Testis (tissue), 3 donors: ENCODE data around the gene PSMB4. TPM values are rescaled to one million over a fixed set of nuclear protein-coding genes. Genes with fewer than 3 reads are reported as not detected.
"Not testable (repeated sequence)": the region's sequence is repeated elsewhere in the genome, so short reads cannot be mapped to it uniquely, and the experiment has no call there.

Source experiments
- DNase-seq: peaks from one replicate; pipeline ENCODE4 v3.0.0-alpha.2; 2019
- H3K27ac ChIP-seq, 2 donors: fragments of 200-600 bp; sonication (generic); one replicate each; pipeline ENCODE4 v1.5.1; 2019
- H3K27me3 ChIP-seq: fragments of 200-600 bp; sonication (generic); one replicate; pipeline ENCODE4 v1.5.1; 2019
- H3K36me3 ChIP-seq: fragments of 200-600 bp; sonication (generic); one replicate; pipeline ENCODE4 v1.5.1; 2017; ENCODE audit warnings: low read depth; ENCODE audit errors: missing control alignments
- H3K4me1 ChIP-seq: fragments of 200-600 bp; sonication (generic); one replicate; pipeline ENCODE4 v1.5.1; 2019
- H3K4me3 ChIP-seq, 2 donors: fragments of 200-600 bp; sonication (generic); one replicate each; pipeline ENCODE4 v1.5.1; 2017 to 2019
- H3K9me3 ChIP-seq: fragments of 200-600 bp; sonication (generic); one replicate; pipeline ENCODE4 v1.5.1; 2017
- CTCF ChIP-seq, 3 experiments: fragments of 450-650 bp in 2 of 3; fragments of 200-600 bp in 1 of 3; sonication (generic) in 1 of 3; IDR thresholded peaks; one replicate each; pipeline ENCODE4 v1.5.1; 2016 to 2019; ENCODE audit warnings: antibody characterized with exemption in 3 of 3, mild to moderate bottlenecking in 2 of 3, moderate library complexity in 1 of 3
- POLR2A ChIP-seq: fragments of 450-650 bp; IDR thresholded peaks from one replicate; pipeline ENCODE4 v1.6.1; 2017; ENCODE audit warnings: antibody characterized with exemption, mild to moderate bottlenecking, moderate library complexity
- WGBS, 2 donors: methylation state at CpG; one replicate each; pipeline ENCODE4 v1.1.5; 2018; 5-methylcytosine and 5-hydroxymethylcytosine counted together
- intact Hi-C: fragments of 100-400 bp; cut with DNase I; formaldehyde crosslinking; loops from one replicate; pipeline ENCODE4 v1.15.1; 2023; ENCODE audit warnings: low total_unique reads
- polyA plus RNA-seq: library from polyadenylated mRNA; stranded (reverse); fragments of 350-450 nt; fragmentation: Illumina TruSeq; extraction: RNeasy Lipid Tissue Mini Kit (QIAGEN cat#74804); gene quantifications from one replicate; pipeline ENCODE4 v1.2.3, GENCODE V29; 2014; ENCODE audit warnings: low read depth, low replicate concordance; ENCODE audit not compliant: insufficient read depth
- total RNA-seq, 2 donors: library from RNA; depleted of rRNA; stranded (reverse); fragments of >200 nt; gene quantifications; one replicate each; pipeline ENCODE4 v1.2.3, GENCODE V29; 2016

The PSMB4 gene
- total and polyA plus RNA-seq, 3 donors from 2014 or later, result 155 to 186 (median 179) TPM

DNA sequence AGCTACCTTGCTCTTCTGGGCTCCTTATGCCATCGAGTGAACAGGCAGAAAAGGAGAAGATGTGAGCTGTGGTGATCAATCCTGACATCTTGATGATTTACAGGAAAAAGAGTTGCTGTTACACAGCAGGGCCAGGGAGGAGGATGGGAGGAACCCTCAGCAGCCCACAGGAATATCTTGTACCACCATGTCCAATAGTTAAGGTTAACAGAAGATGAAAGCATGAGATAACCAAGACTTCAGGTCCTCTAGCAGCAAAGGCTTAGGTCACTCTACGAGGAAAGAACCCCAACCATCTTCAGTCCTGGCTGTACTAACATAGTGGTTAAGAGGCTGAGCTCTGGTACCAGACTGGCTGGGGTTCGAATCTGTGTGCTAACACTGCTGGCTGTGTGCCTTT, 14.8 kb upstream of the PSMB4 start:
- no peaks in the 10 kb centered on the region for H3K36me3 ChIP-seq
- DNase-seq, result no peak
- no peak overlapping the region for H3K4me3 ChIP-seq
- WGBS, 2 donors, result 69 to 83% methylated on average over 3 of the region's 3 CpGs
- no peaks in the 10 kb centered on the region for H3K9me3 ChIP-seq
- intact Hi-C loops, result no loop called here
- H3K27ac ChIP-seq, result no peak overlapping the region
- H3K27me3 ChIP-seq, result no peaks in the 10 kb centered on the region
- TF ChIP-seq CTCF (IDR thresholded peaks at IDR 0.05) (no peak), POLR2A (no peak)
- no peaks in the 10 kb centered on the region for H3K4me1 ChIP-seq

GRCh38 chr1:151386002-151386401, 13.4 kb upstream of the PSMB4 start:
- no peaks in the 10 kb centered on the region for H3K36me3 ChIP-seq

DNA sequence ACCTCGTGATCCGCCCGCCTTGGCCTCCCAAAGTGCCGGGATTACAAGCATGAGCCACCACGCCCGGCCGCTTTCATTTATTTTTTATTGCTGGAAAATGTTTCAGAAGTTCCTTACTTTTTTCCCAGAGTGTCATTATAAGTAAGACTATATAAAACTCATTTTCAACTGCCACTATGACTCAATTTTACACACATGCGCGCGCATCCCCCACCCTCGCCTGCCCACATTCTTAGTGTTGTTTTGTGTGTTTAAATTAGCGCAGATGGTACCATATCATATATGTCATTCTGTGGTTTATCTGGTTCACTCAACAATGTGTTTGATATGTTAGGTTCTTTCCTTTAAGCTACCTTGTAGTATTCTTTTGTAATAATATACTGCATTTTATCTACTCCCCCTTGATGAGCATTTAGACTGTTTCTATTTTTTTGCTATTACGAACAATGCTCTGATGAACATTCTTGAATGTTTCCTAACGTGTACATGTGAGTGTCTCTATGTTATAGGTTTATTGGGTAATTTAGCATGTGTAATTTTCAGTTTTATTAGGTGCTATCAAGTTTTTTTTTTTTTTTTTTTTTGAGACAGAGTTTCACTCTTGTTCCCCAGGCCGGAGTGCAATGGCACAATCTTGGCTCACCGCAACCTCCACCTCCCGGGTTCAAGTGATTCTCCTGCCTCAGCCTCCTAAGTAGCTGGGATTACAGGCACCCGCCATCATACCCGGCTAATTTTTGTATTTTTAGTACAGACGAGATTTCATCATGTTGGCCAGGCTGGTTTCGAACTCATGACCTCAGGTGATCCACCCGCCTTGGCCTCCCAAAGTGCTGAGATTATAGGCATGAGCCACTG, 8.9 kb upstream of the PSMB4 start:
- H3K36me3 ChIP-seq, DNase-seq, H3K4me1 ChIP-seq, H3K4me3 ChIP-seq, H3K9me3 ChIP-seq, H3K27me3 ChIP-seq, intact Hi-C loops, H3K27ac ChIP-seq: not testable (repeated sequence)
- 86 to 93% methylated on average over 22 of the region's 22 CpGs for whole genome bisulfite sequencing, 2 donors

More at GRCh38 chr1:151386002-151386401, 13.4 kb upstream of the PSMB4 start:
- Histone ChIP-seq H3K27me3 (no peaks in the 10 kb centered on the region), H3K4me1 (no peaks in the 10 kb centered on the region), H3K4me3 (no peak overlapping the region), H3K27ac (no peak overlapping the region), H3K9me3 (no peaks in the 10 kb centered on the region)
- no peak for DNase-seq
- WGBS, 2 donors, result 94 to 95% methylated on average over 2 of the region's 2 CpGs
- intact Hi-C loops, result no loop called here
- TF ChIP-seq CTCF (IDR thresholded peaks at IDR 0.05) (no peak), POLR2A (no peak)

GRCh38 chr1:151391079-151391563, 8.3 kb upstream of the PSMB4 start:
- no peaks in the 10 kb centered on the region for H3K9me3 ChIP-seq
- WGBS, 2 donors, result 84 to 85% methylated on average over 3 of the region's 3 CpGs
- no peak for DNase-seq
- intact Hi-C loops, result no loop called here
- no peak overlapping the region for H3K4me3 ChIP-seq
- no peak overlapping the region for H3K27ac ChIP-seq
- no peaks in the 10 kb centered on the region for H3K27me3 ChIP-seq
- no peaks in the 10 kb centered on the region for H3K36me3 ChIP-seq
- TF ChIP-seq CTCF (IDR thresholded peaks at IDR 0.05) (no peak), POLR2A (no peak)
- H3K4me1 ChIP-seq, result no peaks in the 10 kb centered on the region

GRCh38 chr1:151393583-151393982, 5.8 kb upstream of the PSMB4 start:
- no peak overlapping the region for H3K27ac ChIP-seq
- no peaks in the 10 kb centered on the region for H3K9me3 ChIP-seq
- H3K36me3 ChIP-seq, result no peaks in the 10 kb centered on the region
- intact Hi-C loops, result no loop called here
- no peaks in the 10 kb centered on the region for H3K27me3 ChIP-seq
- H3K4me1 ChIP-seq, result no peaks in the 10 kb centered on the region
- no peak for DNase-seq
- TF ChIP-seq CTCF (IDR thresholded peaks at IDR 0.05), result no peak
- TF ChIP-seq POLR2A, result no peak
- H3K4me3 ChIP-seq, result no peak overlapping the region

GRCh38 chr1:151396265-151396664, 3.1 kb upstream of the PSMB4 start:
- 80 to 85% methylated on average over 5 of the region's 5 CpGs for WGBS, 2 donors
- H3K36me3 ChIP-seq, H3K4me3 ChIP-seq, H3K4me1 ChIP-seq, H3K27me3 ChIP-seq, DNase-seq, H3K9me3 ChIP-seq, intact Hi-C loops, H3K27ac ChIP-seq: not testable (repeated sequence)
